ENCODE data around the gene TMIE.

The TMIE gene

DNA sequence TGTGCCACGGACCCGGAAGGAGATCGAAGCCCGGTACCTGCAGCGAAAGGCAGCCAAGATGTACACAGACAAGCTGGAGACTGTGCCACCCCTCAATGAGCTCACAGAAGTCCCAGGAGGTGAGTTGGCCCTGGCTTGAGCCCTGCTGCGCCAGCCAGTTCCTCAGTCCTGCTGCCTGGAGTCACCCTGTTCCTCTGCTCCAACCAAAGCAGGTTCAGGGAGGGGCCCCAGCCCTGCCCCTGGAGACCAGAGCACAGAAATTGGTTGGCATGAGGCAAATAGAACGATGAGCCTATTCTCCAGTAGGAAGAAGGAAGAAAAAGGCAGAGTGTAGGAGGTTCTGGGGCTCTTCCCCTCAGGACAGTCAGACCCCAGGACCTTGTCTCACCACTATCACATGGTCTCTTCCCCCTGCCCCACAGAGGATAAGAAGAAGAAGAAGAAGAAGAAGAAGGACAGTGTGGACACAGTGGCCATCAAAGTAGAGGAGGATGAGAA lies 8.0 kb downstream of the TMIE start:
- DNase-seq (ENCODE audit: low spot score), result no peak

- no peak for DNase-seq (ENCODE audit: low spot score)
Observed at GRCh38 chr3:46709721-46710120, 8.5 kb downstream of the TMIE start.

DNA sequence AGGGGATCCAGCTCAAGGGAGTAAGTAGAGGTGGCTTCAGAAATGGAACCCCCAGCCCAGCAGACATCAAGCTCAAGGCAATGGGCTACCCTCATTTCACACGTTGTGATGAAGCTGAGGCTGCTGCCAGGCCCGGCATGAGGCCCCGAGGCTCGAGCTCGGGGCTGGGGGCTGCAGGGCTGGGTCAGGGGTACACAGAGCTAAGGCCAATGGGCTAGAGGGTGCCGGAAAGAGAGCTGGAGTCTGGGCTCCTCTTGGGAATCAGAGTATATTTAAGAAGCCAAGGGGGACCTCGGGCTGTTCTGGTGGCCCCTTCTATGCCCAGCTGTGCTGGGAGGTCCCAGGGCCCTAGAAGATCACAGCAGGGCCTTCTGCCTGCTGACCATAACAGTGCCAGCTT lies 9.0 kb downstream of the TMIE start:
- DNase-seq (ENCODE audit: low spot score), result no peak

- no peak for DNase-seq (ENCODE audit: low spot score)
Observed at GRCh38 chr3:46710671-46711295, 9.6 kb downstream of the TMIE start.

DNA sequence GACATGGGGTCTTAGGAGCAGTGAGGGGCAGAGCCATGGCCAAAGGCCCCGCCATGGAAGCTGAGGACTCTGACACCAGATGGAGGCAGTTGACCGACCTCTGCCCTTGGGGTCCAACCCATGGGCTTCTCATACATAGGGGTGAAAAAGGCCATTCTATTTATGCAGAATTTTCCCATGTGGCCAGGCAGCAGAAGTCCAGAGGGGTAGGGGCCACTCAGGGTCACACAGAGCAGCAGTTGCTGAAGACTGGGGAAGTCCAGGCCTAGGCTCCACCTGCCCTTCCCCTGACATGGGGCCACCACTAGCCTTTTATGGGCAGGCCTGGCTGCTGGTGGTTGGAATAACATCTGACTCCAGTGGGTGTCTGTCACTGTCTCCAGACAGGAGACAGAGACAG lies 10.1 kb downstream of the TMIE start:
- DNase-seq (ENCODE audit: low spot score), result no peak

GRCh38 chr3:46711760-46712159 lies 10.6 kb downstream of the TMIE start:
- DNase-seq (ENCODE audit: low spot score), result no peak

- DNase-seq (ENCODE audit: low spot score), result no peak
Observed at GRCh38 chr3:46712191-46713049, 11.2 kb downstream of the TMIE start.

DNA sequence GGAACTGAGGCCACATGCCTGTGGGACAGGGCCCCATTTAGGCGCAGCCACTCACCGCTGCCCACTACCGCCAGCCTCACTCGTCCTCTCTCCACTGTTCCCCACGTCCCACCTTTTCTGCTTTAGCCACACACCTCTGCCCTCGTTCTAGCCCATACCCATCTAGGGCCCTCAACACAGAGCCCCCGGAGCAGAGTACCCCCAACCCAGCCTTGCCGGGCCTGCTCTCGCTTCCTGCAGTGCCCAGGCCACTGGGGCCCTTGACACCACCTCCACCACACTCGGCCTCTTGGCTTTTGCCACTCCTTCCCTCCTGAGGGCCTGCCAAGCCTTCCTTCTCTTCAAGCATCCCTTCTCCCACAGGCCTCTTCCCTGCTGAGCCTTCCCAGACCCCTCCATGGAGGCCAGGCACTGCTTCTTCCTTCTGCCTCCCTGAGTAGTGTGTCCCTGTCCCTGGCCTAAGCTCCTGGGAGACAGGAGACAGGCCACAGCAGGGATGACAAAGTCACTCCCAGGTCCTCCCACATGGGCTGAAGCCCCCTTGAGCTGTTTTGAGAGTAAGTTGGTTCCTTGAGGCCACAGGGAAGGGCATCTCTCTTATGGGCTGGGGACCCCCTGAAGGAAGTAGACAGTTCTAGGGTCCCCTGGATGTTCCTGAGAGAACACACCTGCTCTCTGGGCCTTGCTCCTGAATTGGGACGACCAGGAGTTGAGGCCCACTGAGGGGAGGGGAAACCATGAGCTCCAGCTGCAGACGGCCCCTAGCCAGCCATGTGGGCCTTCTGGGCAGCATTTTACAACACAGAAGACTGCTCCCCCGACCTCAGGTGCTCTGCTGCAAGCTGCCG lies 12.1 kb downstream of the TMIE start:
- DNase-seq (ENCODE audit: low spot score), result no peak

DNA sequence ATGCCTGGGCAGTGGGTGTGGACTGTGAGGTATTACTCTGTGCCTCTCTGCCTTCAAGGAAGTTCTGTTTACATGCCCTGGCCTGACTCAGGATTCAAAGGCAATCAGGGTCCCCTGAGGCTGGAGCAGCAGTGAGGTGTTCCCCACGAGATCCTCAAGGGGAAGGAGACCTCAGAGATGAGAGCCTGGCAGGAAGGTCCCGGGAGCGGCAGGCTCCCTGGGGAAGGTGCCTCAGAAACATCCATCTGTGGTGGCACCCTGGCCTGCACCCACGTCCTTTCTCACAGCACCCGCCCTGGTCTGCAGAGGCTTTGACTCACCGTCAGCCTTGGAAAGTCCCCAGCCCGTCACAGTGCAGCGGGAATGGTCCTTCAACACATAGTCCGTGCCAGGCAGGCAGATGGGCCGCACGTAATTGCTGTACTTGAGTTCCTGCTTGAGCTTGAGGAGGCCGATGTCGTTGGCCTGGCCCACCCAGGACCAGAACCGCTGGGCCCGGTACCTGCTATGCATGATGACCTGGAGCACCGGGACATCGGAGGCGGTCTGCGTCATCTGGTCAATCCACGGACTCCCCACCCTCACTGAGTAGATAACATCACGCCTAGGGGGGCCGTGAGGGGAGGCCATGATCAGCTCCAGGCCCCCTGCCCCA lies 12.8 kb downstream of the TMIE start:
- no peak for DNase-seq (ENCODE audit: low spot score)

DNA sequence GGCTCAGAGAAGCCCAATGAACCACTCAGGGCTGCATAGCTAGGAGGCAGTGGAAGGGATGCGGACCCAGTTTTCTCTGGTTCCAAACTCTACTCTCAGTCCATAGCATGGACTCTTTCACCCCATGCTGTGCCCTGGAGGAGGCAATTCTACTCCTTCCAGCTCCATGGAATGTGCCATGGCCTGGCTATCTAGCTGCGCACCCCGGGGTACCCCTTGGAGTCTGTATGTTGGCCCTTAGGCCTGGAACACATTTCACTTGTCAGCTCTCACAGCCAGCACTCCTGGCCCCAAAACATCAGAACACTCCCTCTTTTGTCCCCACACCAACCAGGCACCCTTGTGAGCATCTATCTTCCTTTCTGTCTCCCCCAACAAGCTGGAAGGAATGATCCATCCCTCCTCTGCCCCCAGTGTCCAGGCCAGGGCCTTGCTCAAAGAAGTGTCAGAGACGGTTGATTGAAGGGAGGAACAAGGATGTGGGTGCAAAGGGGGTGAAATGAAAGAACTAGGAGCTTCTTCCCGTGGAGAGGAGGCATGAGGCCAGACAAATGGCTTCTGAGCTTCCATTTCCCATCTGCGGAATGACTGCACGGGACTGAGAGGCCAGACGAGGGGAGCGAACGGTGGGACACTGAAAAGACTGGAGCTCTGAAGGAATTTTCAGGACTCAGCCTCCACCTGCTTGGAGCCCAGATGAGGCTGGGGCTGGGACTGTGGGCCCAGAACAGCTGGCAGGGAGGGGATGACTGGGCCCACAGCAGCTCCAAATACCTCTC lies 13.7 kb downstream of the TMIE start:
- DNase-seq (ENCODE audit: low spot score), result no peak

GRCh38 chr3:46715507-46716175 lies 14.4 kb downstream of the TMIE start:
- DNase-seq (ENCODE audit: low spot score), result no peak

DNA sequence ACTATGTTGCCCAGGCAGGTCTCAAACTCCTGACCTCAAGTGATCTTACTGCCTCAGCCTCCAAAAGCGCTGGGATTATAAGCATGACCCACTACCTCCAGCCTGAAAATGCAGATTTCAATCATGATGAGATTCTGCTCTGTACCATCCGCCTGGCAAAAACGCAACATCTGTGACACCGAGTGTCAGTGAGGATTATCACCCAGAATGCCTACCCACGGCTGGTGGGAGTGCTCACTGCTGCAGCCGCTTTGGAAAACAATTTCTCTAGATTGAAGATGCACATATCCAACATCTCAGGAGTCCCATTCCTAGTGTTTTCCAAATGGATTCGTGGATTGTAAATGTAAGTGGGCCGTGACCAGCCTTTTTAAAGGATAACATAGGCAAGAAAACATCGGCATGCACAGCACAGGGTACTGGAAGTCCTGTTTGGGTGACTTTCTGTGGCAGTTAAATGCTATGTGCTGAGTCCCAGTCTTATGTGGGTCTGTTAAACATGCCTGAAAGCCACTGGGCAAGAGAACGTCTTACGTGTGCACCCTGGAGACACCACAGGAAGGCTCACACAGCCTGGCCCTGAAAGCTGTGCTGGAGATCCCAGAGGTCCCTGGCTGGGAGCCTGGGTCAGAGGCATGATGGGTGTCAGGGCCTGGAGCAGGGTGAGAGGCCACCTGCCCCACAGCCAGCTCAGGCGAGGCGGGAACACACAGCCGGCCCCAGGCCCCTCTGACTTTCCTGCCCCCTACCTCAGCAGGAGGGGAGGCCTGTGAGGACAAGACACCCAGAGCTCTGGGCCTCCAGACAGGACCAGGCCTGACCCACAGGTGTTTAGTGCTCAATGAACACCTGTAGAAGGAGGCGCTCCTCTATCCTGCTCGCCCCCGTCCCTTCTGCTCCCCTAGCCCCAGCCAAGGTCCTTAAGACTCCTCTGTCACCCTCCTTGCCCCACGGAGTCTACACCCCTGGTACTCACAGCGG lies 15.6 kb downstream of the TMIE start:
- DNase-seq (ENCODE audit: low spot score), result no peak

- DNase-seq (ENCODE audit: low spot score), result no peak
Observed at GRCh38 chr3:46717447-46718231, 16.4 kb downstream of the TMIE start, which contains the start of gene PRSS50. Gene PRSS50 (minus strand): TSS chr3:46717869. CDS start chr3:46717824, 45 bp downstream.

GRCh38 chr3:46719044-46719565 lies 17.9 kb downstream of the TMIE start:
- DNase-seq (ENCODE audit: low spot score), result no peak

GRCh38 chr3:46719735-46720271 lies 18.6 kb downstream of the TMIE start:
- no peak for DNase-seq (ENCODE audit: low spot score)

- no peak for DNase-seq (ENCODE audit: low spot score)
Observed at GRCh38 chr3:46721009-46721408, 19.8 kb downstream of the TMIE start.

DNA sequence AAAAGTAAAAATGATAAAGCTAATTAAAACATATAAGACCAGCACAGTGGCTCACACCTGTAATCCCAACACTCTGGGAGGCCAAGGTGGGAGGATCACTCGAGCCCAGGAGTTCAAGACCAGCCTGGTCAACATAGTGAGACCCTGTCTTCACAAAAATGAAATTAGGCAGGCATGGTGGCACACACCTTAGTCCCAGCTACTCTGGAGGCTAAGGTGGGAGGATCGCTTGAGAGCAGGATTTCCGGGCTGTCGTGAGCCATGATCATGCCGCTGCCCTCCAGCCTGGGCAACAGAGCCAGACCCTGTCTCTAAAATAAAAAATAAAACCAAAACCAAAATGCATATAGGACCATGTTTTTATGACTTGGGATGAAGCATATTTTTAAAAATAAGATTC lies 21.3 kb downstream of the TMIE start:
- no peak for DNase-seq (ENCODE audit: low spot score)

DNA sequence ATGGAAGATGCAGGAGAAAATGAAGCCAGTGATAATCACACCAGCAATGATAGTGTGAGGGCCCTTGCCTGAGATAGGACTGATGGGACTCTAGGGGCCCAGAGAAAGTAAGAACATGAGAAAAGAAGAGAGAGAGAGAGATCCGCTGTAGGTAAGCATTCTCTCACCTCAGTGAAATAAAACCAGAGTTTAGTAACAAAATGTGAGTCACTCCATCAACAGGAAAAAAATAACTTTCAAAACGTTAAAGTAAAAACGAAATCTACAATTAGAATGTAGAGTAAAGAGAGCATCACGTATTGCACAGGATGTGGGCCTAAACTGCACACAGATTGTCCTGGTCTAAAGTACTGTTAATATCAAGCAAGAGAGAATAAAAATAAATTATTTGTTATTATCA lies 23.2 kb downstream of the TMIE start:
- no peak for DNase-seq (ENCODE audit: low spot score)

Data from RKO (cell line).